GM18951 (cell line): ENCODE data around the gene SPPL2B.
A peak's percentile ranks its signal among the peaks of the same experiment; 100 is the strongest.

ENCODE experiments used
- POLR2A ChIP-seq: IDR thresholded peaks from 4 replicates; pipeline ENCODE4 v1.6.1; 2011; ENCODE audit warnings: mild to moderate bottlenecking; ENCODE audit not compliant: insufficient read length, insufficient read depth; ENCODE audit errors: extremely low read depth
- in situ Hi-C: fragments of 300-500 bp; cut with MboI; formaldehyde crosslinking; loops from one replicate; pipeline ENCODE4 v1.12.0; 2022; ENCODE audit warnings: low sequenced_read_pairs, mixed read lengths, inconsistent platforms; ENCODE audit not compliant: unreplicated experiment

Gene SPPL2B

GRCh38 chr19:2332341-2333026 lies 4.0 kb downstream of the SPPL2B start:
- in situ Hi-C loops, result no loop called here
- peak; percentile 47 for TF ChIP-seq POLR2A

- TF ChIP-seq POLR2A, result no peak
- in situ Hi-C loops, result no loop called here
Observed at GRCh38 chr19:2333027-2333806, 4.7 kb downstream of the SPPL2B start.

GRCh38 chr19:2333807-2334211 lies 5.3 kb downstream of the SPPL2B start:
- no peak for TF ChIP-seq POLR2A
- in situ Hi-C loops, result no loop called here

- in situ Hi-C loops, result no loop called here
- TF ChIP-seq POLR2A, result no peak
Observed at GRCh38 chr19:2334426-2334825, 5.9 kb downstream of the SPPL2B start.

DNA sequence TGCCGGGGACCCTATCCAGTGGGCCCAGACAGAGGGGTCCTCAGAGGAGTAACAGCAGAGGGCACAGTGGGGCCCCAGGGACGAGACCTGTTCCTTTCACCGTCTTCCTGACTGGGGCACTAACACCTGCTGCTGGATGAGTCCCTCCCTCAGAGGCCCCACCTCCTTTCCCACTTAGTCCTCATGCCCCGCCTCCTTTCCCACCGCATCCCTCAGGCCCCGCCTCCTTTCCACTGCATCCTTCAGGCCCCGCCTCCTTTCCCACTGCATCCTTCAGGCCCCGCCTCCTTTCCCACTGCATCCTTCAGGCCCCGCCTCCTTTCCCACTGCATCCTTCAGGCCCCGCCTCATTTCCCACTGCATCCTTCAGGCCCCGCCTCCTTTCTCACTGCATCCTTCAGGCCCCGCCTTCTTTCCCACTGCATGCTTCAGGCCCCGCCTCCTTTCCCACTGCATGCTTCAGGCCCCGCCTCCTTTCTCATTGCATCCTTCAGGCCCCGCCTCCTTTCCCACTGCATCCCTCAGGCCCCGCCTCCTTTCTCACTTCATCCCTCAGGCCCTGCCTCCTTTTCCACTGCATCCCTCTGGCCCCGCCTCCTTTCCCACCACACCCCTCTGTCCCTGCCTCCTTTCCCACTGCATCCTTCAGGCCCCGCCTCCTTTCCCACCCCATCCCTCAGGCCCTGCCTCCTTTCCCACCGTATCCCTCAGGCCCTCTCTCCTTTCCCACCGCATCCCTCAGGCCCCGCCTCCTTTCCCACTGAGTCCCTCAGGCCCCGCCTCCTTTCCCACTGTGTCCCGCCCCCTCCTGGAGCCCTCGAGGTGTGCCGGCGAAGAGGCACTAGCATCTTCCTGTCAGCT lies 6.7 kb downstream of the SPPL2B start:
- in situ Hi-C loops, result no loop called here

GRCh38 chr19:2335848-2336247 lies 7.4 kb downstream of the SPPL2B start:
- in situ Hi-C loops, result no loop called here
- no peak for TF ChIP-seq POLR2A

More for the DNA sequence above, 6.7 kb downstream of the SPPL2B start:
- no peak for TF ChIP-seq POLR2A

GRCh38 chr19:2336528-2337328 lies 8.2 kb downstream of the SPPL2B start:
- no peak for TF ChIP-seq POLR2A
- in situ Hi-C loops, result no loop called here

- TF ChIP-seq POLR2A, result no peak
- in situ Hi-C loops, result no loop called here
Observed at GRCh38 chr19:2337329-2337707, 8.8 kb downstream of the SPPL2B start.

DNA sequence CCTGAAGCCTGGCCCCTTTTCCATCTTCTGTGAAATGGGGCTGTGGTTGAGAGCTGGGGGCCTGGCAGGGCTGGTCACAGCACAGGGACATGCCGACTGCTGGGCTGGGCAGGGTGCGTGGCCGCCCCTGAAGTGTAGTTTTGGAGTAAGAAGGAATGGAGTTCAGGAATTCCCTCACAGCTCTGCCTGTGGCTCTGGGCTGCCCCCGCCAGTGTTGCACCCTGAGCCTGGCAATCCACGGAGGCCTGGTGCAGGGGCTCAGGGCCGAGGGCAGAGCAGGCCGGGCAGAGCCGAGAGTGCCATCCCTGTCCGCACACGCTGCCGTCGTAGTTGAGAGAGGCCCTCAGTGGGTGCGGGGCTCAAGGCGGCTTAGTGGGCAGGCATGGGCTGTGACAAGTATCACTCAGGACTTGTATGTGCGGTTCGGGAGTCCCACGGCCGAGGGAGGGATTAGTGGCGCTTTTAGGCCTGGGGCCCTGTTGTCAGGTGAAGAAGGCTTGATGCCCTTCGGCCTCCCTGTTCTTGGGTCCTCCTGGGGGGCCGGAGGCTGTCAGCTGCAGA lies 9.7 kb downstream of the SPPL2B start:
- TF ChIP-seq POLR2A, result no peak
- in situ Hi-C loops, result no loop called here

DNA sequence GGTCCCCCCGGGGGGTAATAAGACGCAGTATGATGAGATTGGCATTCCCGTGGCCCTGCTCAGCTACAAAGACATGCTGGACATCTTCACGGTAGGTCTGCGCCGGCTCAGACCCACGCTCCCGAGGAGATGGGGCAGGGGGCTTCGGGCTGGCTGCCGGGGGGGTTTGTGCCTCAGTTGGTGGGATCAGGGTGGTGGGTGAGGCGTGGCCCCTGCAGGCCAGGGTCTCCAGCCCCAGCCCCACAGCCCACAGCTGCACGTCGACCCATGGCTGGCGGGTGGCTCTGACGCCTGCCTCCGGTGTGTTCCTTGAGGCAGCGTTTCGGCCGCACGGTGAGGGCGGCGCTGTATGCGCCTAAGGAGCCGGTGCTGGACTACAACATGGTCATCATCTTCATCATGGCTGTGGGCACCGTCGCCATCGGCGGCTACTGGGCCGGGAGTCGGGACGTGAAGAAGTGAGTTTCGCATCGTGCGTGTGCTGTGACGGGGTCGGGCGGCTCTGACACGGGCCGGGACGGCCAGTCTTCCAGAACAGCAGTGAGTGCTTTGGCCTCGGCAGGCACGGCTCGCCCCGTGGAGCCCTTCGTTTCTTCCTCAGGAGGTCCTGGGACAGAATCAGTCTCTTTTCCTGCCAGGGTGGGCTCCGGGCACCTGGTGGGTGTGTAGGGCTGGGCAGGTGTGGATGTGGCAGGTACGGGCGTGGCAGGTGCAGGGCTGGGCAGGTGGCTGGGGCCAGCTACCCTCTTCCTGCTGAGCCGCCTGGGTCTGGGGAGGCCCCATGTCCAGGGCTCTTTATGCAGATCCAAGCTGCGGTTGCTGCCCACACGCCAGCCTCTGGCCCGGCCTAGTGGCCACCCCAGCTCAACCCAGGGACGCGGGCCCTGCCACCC lies 10.5 kb downstream of the SPPL2B start:
- TF ChIP-seq POLR2A, result no peak
- in situ Hi-C loops, result no loop called here

GRCh38 chr19:2339644-2340310 lies 11.3 kb downstream of the SPPL2B start:
- no peak for TF ChIP-seq POLR2A
- in situ Hi-C loops, result no loop called here
